RWPE2 (cell line): Measurements from ENCODE around the gene SAMD11.
A peak's percentile ranks its signal among the peaks of the same experiment; 100 is the strongest.

Source experiments
- ATAC-seq: fragments of 200-7000 bp; cut with Tn5 transposase; 3 replicates; pipeline ENCODE4 v1.9.1; 2021; ENCODE audit warnings: low read depth
- DNase-seq: peaks from one replicate; pipeline ENCODE4 v3.0.0-alpha.2; 2020; ENCODE audit warnings: low spot score
- H3K27ac ChIP-seq: fragments of 450-650 bp; 2 replicates; pipeline ENCODE4 v1.5.1; 2017; ENCODE audit warnings: mild to moderate bottlenecking; ENCODE audit not compliant: poor library complexity, severe bottlenecking
- H3K27me3 ChIP-seq: fragments of 250-450 bp; sonication (Bioruptor Pico); 2 replicates; pipeline ENCODE4 v1.5.1; 2021; ENCODE audit warnings: mild to moderate bottlenecking, moderate library complexity; ENCODE audit not compliant: insufficient read depth, poor library complexity, severe bottlenecking
- H3K36me3 ChIP-seq: fragments of 250-450 bp; sonication (Bioruptor Pico); 2 replicates; pipeline ENCODE4 v1.5.1; 2020; ENCODE audit warnings: low read depth, mild to moderate bottlenecking, moderate library complexity
- H3K4me1 ChIP-seq: fragments of 250-450 bp; sonication (Bioruptor Pico); 2 replicates; pipeline ENCODE4 v1.5.1; 2021; ENCODE audit warnings: mild to moderate bottlenecking, moderate library complexity; ENCODE audit not compliant: insufficient read depth, poor library complexity, severe bottlenecking
- H3K4me3 ChIP-seq: fragments of 250-450 bp; sonication (Bioruptor Pico); 2 replicates; pipeline ENCODE4 v1.5.1; 2021; ENCODE audit warnings: mild to moderate bottlenecking, moderate library complexity; ENCODE audit not compliant: severe bottlenecking
- H3K9me3 ChIP-seq: fragments of 250-450 bp; sonication (Bioruptor Pico); 2 replicates; pipeline ENCODE4 v1.5.1; 2021; ENCODE audit warnings: mild to moderate bottlenecking, moderate library complexity; ENCODE audit not compliant: severe bottlenecking
- TF ChIP-seq, protein P1 (sequence below): fragments of 450-650 bp; IDR thresholded peaks from one replicate; pipeline ENCODE4 v1.5.1; 2017; ENCODE audit warnings: mild to moderate bottlenecking, moderate library complexity; ENCODE audit not compliant: poor library complexity, severe bottlenecking

SAMD11 gene

DNA sequence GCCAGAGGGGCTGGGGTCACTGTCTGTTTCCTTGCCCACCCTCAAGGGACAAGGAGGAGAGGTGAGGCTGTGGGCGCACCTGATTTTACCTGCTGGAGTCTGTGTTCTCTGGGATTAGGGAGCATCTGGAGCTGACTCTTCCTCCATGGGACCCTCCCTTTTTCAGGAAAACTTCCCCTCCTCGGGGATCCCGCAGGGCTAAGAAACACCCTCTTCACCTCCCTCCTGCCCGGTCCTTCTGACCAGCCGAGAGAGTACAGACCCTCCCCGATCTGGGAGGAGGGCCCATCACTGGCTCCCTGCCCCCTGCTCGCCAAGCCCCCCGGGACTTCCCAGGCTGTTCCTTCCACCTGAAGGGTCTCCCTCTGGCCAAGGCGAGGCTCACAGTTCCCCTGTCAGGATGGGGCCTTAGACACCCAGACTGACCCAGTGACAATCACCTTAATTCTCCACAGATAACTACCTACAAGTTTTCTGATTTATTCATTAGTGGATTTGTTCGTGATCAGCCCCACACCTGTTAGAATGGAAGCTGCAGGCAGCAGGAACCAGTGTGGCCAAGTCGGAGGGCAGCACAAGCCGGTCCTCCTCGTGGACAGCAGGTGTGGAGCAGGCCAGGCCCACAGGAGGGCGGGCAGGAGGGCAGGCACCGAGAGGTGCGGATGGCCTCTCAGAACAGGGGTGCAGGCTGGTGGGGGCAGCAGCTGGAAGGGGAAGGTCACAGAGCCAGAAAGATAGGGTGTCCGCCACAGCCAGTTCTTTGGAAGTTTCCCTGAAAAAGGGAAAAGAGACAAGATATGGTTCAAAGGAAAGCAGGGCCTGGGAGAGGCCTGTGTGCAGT is 15.9 kb upstream of the SAMD11 start:
- H3K4me3 ChIP-seq = no peak overlapping the region
- H3K4me1 ChIP-seq = peaks cover 4% of the 10 kb centered on the region
- no peak for ATAC-seq
- no peaks in the 10 kb centered on the region for H3K36me3 ChIP-seq
- no peaks in the 10 kb centered on the region for H3K27me3 ChIP-seq
- H3K27ac ChIP-seq = no peak overlapping the region
- peak; percentile 39 for DNase-seq
- H3K9me3 ChIP-seq = no peaks in the 10 kb centered on the region
- TF ChIP-seq, protein P1, sequence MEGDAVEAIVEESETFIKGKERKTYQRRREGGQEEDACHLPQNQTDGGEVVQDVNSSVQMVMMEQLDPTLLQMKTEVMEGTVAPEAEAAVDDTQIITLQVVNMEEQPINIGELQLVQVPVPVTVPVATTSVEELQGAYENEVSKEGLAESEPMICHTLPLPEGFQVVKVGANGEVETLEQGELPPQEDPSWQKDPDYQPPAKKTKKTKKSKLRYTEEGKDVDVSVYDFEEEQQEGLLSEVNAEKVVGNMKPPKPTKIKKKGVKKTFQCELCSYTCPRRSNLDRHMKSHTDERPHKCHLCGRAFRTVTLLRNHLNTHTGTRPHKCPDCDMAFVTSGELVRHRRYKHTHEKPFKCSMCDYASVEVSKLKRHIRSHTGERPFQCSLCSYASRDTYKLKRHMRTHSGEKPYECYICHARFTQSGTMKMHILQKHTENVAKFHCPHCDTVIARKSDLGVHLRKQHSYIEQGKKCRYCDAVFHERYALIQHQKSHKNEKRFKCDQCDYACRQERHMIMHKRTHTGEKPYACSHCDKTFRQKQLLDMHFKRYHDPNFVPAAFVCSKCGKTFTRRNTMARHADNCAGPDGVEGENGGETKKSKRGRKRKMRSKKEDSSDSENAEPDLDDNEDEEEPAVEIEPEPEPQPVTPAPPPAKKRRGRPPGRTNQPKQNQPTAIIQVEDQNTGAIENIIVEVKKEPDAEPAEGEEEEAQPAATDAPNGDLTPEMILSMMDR = no peak

DNA sequence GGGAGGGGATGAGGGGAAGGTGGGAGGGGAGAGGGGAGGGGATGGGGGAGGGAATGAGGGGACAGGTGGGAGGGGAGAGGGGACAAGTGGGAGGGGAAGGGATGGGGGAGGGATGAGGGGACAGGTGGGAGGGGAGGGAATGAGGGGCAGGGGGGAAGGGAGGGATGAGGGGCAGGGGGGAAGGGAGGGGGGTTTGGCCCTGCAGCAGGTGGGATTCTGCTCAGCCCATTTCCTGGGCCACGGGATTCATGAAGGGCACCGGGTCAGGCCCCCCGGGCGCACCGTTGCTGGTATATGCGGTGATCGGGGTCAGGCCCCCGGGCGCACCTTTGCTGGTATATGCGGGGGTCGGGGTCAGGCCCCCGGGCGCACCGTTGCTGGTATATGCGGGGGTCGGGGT is 15.1 kb upstream of the SAMD11 start:
- Histone ChIP-seq H3K27me3 (peaks cover 2% of the 10 kb centered on the region), H3K9me3 (no peaks in the 10 kb centered on the region), H3K4me1 (peaks cover 4% of the 10 kb centered on the region)

DNA sequence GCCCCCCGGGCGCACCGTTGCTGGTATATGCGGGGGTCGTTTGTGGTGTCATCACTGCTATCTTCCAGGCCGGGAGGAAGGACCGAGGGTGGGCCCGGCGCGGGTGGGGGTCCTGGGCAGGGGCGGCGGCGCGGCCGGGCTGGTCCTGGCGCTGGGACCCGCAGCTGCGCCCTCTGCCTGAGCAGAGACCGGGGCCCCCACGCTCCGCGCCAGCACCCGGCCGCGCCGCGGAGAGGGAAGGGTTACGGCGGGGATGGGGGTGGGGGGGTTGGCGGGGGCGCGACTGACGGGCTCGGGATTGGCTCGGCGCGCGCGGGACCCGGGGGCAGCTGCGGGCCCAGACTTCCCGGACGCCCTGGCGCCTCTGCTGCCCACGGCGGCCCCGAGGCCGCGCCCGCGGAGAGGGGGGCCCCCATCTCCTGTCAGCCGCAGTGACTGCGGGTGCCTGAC is 13.8 kb upstream of the SAMD11 start:
- Histone ChIP-seq H3K27me3 (peaks cover 12% of the 10 kb centered on the region), H3K4me1 (peaks cover 4% of the 10 kb centered on the region), H3K9me3 (no peaks in the 10 kb centered on the region), H3K27ac (no peak overlapping the region), H3K36me3 (no peaks in the 10 kb centered on the region), H3K4me3 (no peak overlapping the region)
- TF ChIP-seq, protein P1 = no peak
- ATAC-seq = no peak
- peak; percentile 42 for DNase-seq

More for the DNA sequence above, 15.1 kb upstream of the SAMD11 start:
- ATAC-seq (no peak), DNase-seq (no peak)
- TF ChIP-seq, protein P1 = no peak
- Histone ChIP-seq H3K27ac (no peak overlapping the region), H3K4me3 (no peak overlapping the region), H3K36me3 (no peaks in the 10 kb centered on the region)

DNA sequence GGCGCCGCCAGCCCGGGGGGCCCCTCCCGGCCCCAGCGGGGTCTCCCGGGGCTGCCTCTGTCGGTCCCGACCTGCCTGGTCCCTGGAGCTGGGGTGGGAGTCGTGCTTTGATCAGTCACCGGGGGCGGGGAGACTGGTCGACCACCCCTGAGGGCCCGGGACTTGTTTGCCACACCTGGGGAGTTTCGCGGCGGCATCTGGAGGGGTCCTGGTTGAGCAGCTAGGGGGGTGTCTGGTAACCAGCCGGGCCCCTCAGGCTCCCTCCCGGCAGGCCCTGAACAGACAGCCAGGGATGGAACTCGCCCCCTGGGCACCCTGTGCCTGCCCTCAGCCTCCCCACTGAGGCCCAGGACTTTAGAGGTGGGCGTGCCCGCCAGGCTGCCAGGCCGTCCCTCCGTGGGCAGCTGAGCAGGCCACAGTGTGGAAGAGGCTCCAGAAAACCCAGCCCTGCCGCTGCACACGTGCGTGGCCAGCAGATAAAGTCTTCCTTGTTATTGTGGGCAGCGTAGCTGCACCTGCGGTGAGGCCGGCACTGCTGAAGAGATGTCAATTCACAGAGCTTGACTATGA is 13.3 kb upstream of the SAMD11 start:
- ATAC-seq (no peak), DNase-seq (peak; percentile 67)

More for the DNA sequence above, 13.3 kb upstream of the SAMD11 start:
- no peaks in the 10 kb centered on the region for H3K36me3 ChIP-seq
- H3K9me3 ChIP-seq = no peaks in the 10 kb centered on the region
- no peak overlapping the region for H3K4me3 ChIP-seq
- peaks cover 4% of the 10 kb centered on the region for H3K4me1 ChIP-seq
- TF ChIP-seq, protein P1 = no peak
- H3K27ac ChIP-seq = no peak overlapping the region
- H3K27me3 ChIP-seq = peaks cover 17% of the 10 kb centered on the region
